Measurements from ENCODE around the gene TFEB. TPM values are rescaled to one million over a fixed set of nuclear protein-coding genes. Genes with fewer than 3 reads are reported as not detected.

TFEB gene
- polyA plus RNA-seq, 1 donor (not counting 4 experiments of a cell fraction or from before 2014, with no cell fraction given): 4.3 TPM

GRCh38 chr6:41704656-41705310 is 30.6 kb downstream of the TFEB start:
- Histone ChIP-seq H2AFZ (ENCODE audit: control insufficient read depth, low read length) (no peak overlapping the region), H3K4me2 (ENCODE audit: control insufficient read depth, extremely low read depth, insufficient read depth, low read depth, low read length) (no peak overlapping the region), H3K9ac (ENCODE audit: control insufficient read depth, extremely low read depth, insufficient read depth, low read length) (no peak overlapping the region), H3K4me1 (ENCODE audit: control insufficient read depth, extremely low read depth, insufficient read depth, low read length) (peaks cover 23% of the 10 kb centered on the region), H3K36me3 (ENCODE audit: control insufficient read depth in 2 of 2, extremely low read depth in 1 of 2, insufficient read depth in 2 of 2, low read length in 2 of 2) (no peaks in the 10 kb centered on the region), H3K27ac (ENCODE audit: control insufficient read depth, insufficient read depth, low read length) (no peak overlapping the region), H3K9me1 (ENCODE audit: control insufficient read depth, extremely low read depth, insufficient read depth, low read length) (no peaks in the 10 kb centered on the region), H4K20me1 (ENCODE audit: control insufficient read depth, extremely low read depth, insufficient read depth, low read length) (no peaks in the 10 kb centered on the region), H3K9me3 (ENCODE audit: control insufficient read depth, low read depth, low read length) (no peaks in the 10 kb centered on the region), H3K27me3 (ENCODE audit: control insufficient read depth, extremely low read depth, insufficient read depth, low read length) (no peaks in the 10 kb centered on the region), H3K79me2 (ENCODE audit: control insufficient read depth, insufficient read depth, low read length) (no peaks in the 10 kb centered on the region), H3K4me3 (ENCODE audit: control insufficient read depth in 2 of 3, extremely low read depth in 1 of 3, insufficient read depth in 2 of 3, low read depth in 1 of 3, low read length in 3 of 3) (no peak overlapping the region)
- FAIRE-seq (no peak), DNase-seq (ENCODE audit: low read depth, low spot score) (no peak)
- dilution Hi-C loops (cut with MboI; ENCODE audit: extremely low pct_ligation_motif_present, low sequenced_read_pairs): no loop called here
- no peak for TF ChIP-seq EZH2 (IDR thresholded peaks at IDR 0.05; ENCODE audit: low read length)
- no peak for TF ChIP-seq CTCF (optimal IDR thresholded peaks at IDR 0.05 in 1 of 3, IDR thresholded peaks at IDR 0.05 in 1 of 3, conservative IDR thresholded peaks at IDR 0.05 in 1 of 3; ENCODE audit: extremely low read depth in 1 of 3, insufficient read depth in 2 of 3, low read length in 3 of 3)

GRCh38 chr6:41704028-41704427 is 31.4 kb downstream of the TFEB start:
- TF ChIP-seq CTCF (optimal IDR thresholded peaks at IDR 0.05 in 1 of 3, IDR thresholded peaks at IDR 0.05 in 1 of 3, conservative IDR thresholded peaks at IDR 0.05 in 1 of 3; ENCODE audit: extremely low read depth in 1 of 3, insufficient read depth in 2 of 3, low read length in 3 of 3): no peak
- TF ChIP-seq EZH2 (IDR thresholded peaks at IDR 0.05; ENCODE audit: low read length): no peak
- no peak for FAIRE-seq
- dilution Hi-C loops (cut with MboI; ENCODE audit: extremely low pct_ligation_motif_present, low sequenced_read_pairs): no loop called here
- Histone ChIP-seq H3K4me3 (ENCODE audit: control insufficient read depth in 2 of 3, extremely low read depth in 1 of 3, insufficient read depth in 2 of 3, low read depth in 1 of 3, low read length in 3 of 3) (no peak overlapping the region), H4K20me1 (ENCODE audit: control insufficient read depth, extremely low read depth, insufficient read depth, low read length) (no peaks in the 10 kb centered on the region), H3K79me2 (ENCODE audit: control insufficient read depth, insufficient read depth, low read length) (no peaks in the 10 kb centered on the region), H2AFZ (ENCODE audit: control insufficient read depth, low read length) (no peak overlapping the region), H3K9me1 (ENCODE audit: control insufficient read depth, extremely low read depth, insufficient read depth, low read length) (no peaks in the 10 kb centered on the region), H3K27me3 (ENCODE audit: control insufficient read depth, extremely low read depth, insufficient read depth, low read length) (no peaks in the 10 kb centered on the region), H3K36me3 (ENCODE audit: control insufficient read depth in 2 of 2, extremely low read depth in 1 of 2, insufficient read depth in 2 of 2, low read length in 2 of 2) (no peaks in the 10 kb centered on the region), H3K9ac (ENCODE audit: control insufficient read depth, extremely low read depth, insufficient read depth, low read length) (no peak overlapping the region), H3K27ac (ENCODE audit: control insufficient read depth, insufficient read depth, low read length) (no peak overlapping the region), H3K9me3 (ENCODE audit: control insufficient read depth, low read depth, low read length) (no peaks in the 10 kb centered on the region), H3K4me1 (ENCODE audit: control insufficient read depth, extremely low read depth, insufficient read depth, low read length) (peaks cover 23% of the 10 kb centered on the region), H3K4me2 (ENCODE audit: control insufficient read depth, extremely low read depth, insufficient read depth, low read depth, low read length) (no peak overlapping the region)
- no peak for DNase-seq (ENCODE audit: low read depth, low spot score)
